NCI-H1694 treated with DMSO at 0.1 percent for 48 hours (cell line): ENCODE measurements around the gene PET100.

Source experiments
- DNase-seq: peaks from one replicate; lab custom pipeline; 2025; lab: John Stamatoyannopoulos, UW

Gene PET100

GRCh38 chr19:7612282-7613274 is 17.0 kb upstream of the PET100 start:
- DNase-seq = no peak

GRCh38 chr19:7614859-7615741 is 14.5 kb upstream of the PET100 start:
- DNase-seq = no peak

GRCh38 chr19:7617172-7617571 is 12.4 kb upstream of the PET100 start:
- DNase-seq = no peak

GRCh38 chr19:7617735-7618134 is 11.9 kb upstream of the PET100 start:
- no peak for DNase-seq

- DNase-seq = no peak
Measured at GRCh38 chr19:7618348-7618747, 11.2 kb upstream of the PET100 start.

GRCh38 chr19:7618771-7619510 is 10.7 kb upstream of the PET100 start:
- no peak for DNase-seq

GRCh38 chr19:7619671-7620441 is 9.7 kb upstream of the PET100 start:
- DNase-seq = no peak

- DNase-seq = no peak
Measured at GRCh38 chr19:7620442-7621412, 8.9 kb upstream of the PET100 start.

- DNase-seq = no peak
Measured at GRCh38 chr19:7622933-7623685, 6.5 kb upstream of the PET100 start.

- no peak for DNase-seq
Measured at GRCh38 chr19:7623725-7624603, 5.6 kb upstream of the PET100 start.

GRCh38 chr19:7624810-7625209 is 4.8 kb upstream of the PET100 start:
- no peak for DNase-seq

GRCh38 chr19:7625763-7626372 is 3.7 kb upstream of the PET100 start:
- DNase-seq = no peak

- DNase-seq = no peak
Measured at GRCh38 chr19:7627166-7627565, 2.4 kb upstream of the PET100 start.

GRCh38 chr19:7628589-7629311 is 843 bp upstream of the PET100 start:
- DNase-seq = no peak

- DNase-seq = no peak
Measured at GRCh38 chr19:7631577-7631976, 2.0 kb downstream of the PET100 start.

GRCh38 chr19:7632340-7633203 is 3.0 kb downstream of the PET100 start:
- DNase-seq = no peak
